Smooth muscle cell (in vitro differentiated cells): ENCODE results near the gene GXYLT2. TPM values are rescaled to one million over a fixed set of nuclear protein-coding genes. Genes with fewer than 3 reads are reported as not detected.
"Not testable (repeated sequence)": the region's sequence is repeated elsewhere in the genome, so short reads cannot be mapped to it uniquely, and the experiment has no call there.

Experiments used
- DNase-seq: peaks from one replicate; lab custom pipeline; 2025; ENCODE audit not compliant: unreplicated experiment; lab: John Stamatoyannopoulos, UW
- H2AFZ ChIP-seq: fragments of 200-600 bp; sonication (generic); 2 replicates; pipeline ENCODE4 v1.6.0; 2016; ENCODE audit warnings: antibody characterized with exemption, low read depth, mild to moderate bottlenecking
- H3F3A ChIP-seq: fragments of 200-600 bp; sonication (generic); 2 replicates; pipeline ENCODE4 v1.6.0; 2017; ENCODE audit warnings: antibody characterized with exemption, low read depth
- H3K27ac ChIP-seq: fragments of 200-600 bp; sonication (generic); 2 replicates; pipeline ENCODE4 v1.5.1; 2016; ENCODE audit warnings: low read depth, mild to moderate bottlenecking
- H3K27me3 ChIP-seq: fragments of 200-600 bp; sonication (generic); 2 replicates; pipeline ENCODE4 v1.6.1; 2016; ENCODE audit warnings: low read depth, mild to moderate bottlenecking
- H3K36me3 ChIP-seq: fragments of 200-600 bp; sonication (generic); 2 replicates; pipeline ENCODE4 v1.5.1; 2016; ENCODE audit warnings: low read depth
- H3K4me1 ChIP-seq: fragments of 200-600 bp; sonication (generic); 2 replicates; pipeline ENCODE4 v1.5.1; 2016; ENCODE audit warnings: low read depth
- H3K4me2 ChIP-seq: fragments of 200-600 bp; sonication (generic); 2 replicates; pipeline ENCODE4 v1.6.0; 2016; ENCODE audit warnings: mild to moderate bottlenecking
- H3K4me3 ChIP-seq: fragments of 200-600 bp; sonication (generic); 2 replicates; pipeline ENCODE4 v1.5.1; 2016; ENCODE audit warnings: mild to moderate bottlenecking
- H3K79me2 ChIP-seq: fragments of 200-600 bp; sonication (generic); 2 replicates; pipeline ENCODE4 v1.6.0; 2016; ENCODE audit warnings: low read depth, mild to moderate bottlenecking
- H3K9ac ChIP-seq: fragments of 200-600 bp; sonication (generic); 2 replicates; pipeline ENCODE4 v1.6.0; 2016; ENCODE audit warnings: low read depth
- H3K9me3 ChIP-seq: fragments of 200-600 bp; sonication (generic); replicated peaks from 2 replicates; pipeline ENCODE4 v1.5.1; 2016; ENCODE audit warnings: low read depth
- H4K20me1 ChIP-seq: fragments of 200-600 bp; sonication (generic); 2 replicates; pipeline ENCODE4 v1.6.0; 2016; ENCODE audit warnings: low read depth
- WGBS: methylation state at CpG from one replicate; pipeline ENCODE4 v1.1.7; 2016; ENCODE audit warnings: low lambda C conversion rate; 5-methylcytosine and 5-hydroxymethylcytosine counted together
- polyA plus RNA-seq: library from polyadenylated mRNA; unstranded; fragments of >200 nt; fragmentation: Nextera tagmentation; extraction: Ambion mirVana; gene quantifications from 2 replicates; pipeline ENCODE4 v1.2.1, GENCODE V29; 2016
- total RNA-seq: library from RNA; depleted of rRNA; stranded (reverse); fragments of >200 nt; gene quantifications from 2 replicates; pipeline ENCODE4 v1.2.3, GENCODE V29; 2014
- TF ChIP-seq, protein P1 (sequence below): fragments of 200-600 bp; sonication (generic); IDR thresholded peaks from 2 replicates; pipeline ENCODE4 v1.5.1; 2017; ENCODE audit warnings: borderline replicate concordance, mild to moderate bottlenecking, antibody characterized with exemption; ENCODE audit not compliant: insufficient read depth, poor library complexity, severe bottlenecking

GXYLT2 gene
- total and polyA plus RNA-seq, 2 experiments from 2014 or later, result 17.0 to 19.0 TPM

- Histone ChIP-seq H4K20me1 (peaks cover 52% of the 10 kb centered on the region), H3K27me3 (no peaks in the 10 kb centered on the region), H3K4me1 (peaks cover 29% of the 10 kb centered on the region), H3K36me3 (no peaks in the 10 kb centered on the region), H3K9ac (peak overlapping the region; percentile 98), H3K9me3 (no peaks in the 10 kb centered on the region), H3K4me2 (peak overlapping the region; percentile 99), H3F3A (no peaks in the 10 kb centered on the region), H3K79me2 (no peaks in the 10 kb centered on the region), H2AFZ (no peak overlapping the region), H3K4me3 (peak overlapping the region; percentile 99), H3K27ac (peak overlapping the region; percentile 97)
- under 1% methylated on average over 16 of the region's 16 CpGs for WGBS
- TF ChIP-seq, protein P1, sequence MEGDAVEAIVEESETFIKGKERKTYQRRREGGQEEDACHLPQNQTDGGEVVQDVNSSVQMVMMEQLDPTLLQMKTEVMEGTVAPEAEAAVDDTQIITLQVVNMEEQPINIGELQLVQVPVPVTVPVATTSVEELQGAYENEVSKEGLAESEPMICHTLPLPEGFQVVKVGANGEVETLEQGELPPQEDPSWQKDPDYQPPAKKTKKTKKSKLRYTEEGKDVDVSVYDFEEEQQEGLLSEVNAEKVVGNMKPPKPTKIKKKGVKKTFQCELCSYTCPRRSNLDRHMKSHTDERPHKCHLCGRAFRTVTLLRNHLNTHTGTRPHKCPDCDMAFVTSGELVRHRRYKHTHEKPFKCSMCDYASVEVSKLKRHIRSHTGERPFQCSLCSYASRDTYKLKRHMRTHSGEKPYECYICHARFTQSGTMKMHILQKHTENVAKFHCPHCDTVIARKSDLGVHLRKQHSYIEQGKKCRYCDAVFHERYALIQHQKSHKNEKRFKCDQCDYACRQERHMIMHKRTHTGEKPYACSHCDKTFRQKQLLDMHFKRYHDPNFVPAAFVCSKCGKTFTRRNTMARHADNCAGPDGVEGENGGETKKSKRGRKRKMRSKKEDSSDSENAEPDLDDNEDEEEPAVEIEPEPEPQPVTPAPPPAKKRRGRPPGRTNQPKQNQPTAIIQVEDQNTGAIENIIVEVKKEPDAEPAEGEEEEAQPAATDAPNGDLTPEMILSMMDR, result peak; percentile 45
- DNase-seq, result no peak
These were observed 109.6 kb downstream of the GXYLT2 start for GRCh38 chr3:72997421-72997961.

GRCh38 chr3:72998466-72998865 is 110.6 kb downstream of the GXYLT2 start:
- DNase-seq, result no peak
- Histone ChIP-seq H3F3A (peaks cover 5% of the 10 kb centered on the region), H3K4me2 (peak overlapping the region; percentile 99), H3K4me1 (peaks cover 29% of the 10 kb centered on the region), H3K9ac (peak overlapping the region; percentile 98), H3K4me3 (peak overlapping the region; percentile 99), H3K9me3 (no peaks in the 10 kb centered on the region), H4K20me1 (peaks cover 62% of the 10 kb centered on the region), H2AFZ (no peak overlapping the region), H3K36me3 (no peaks in the 10 kb centered on the region), H3K27me3 (no peaks in the 10 kb centered on the region), H3K27ac (peak overlapping the region; percentile 97), H3K79me2 (no peaks in the 10 kb centered on the region)
- 12% methylated on average over 4 of the region's 4 CpGs for WGBS
- TF ChIP-seq, protein P1, result no peak

GRCh38 chr3:72999951-73000350 is 112.1 kb downstream of the GXYLT2 start:
- WGBS, result 65% methylated on average over 2 of the region's 2 CpGs
- peaks cover 77% of the 10 kb centered on the region for H4K20me1 ChIP-seq
- no peak for DNase-seq
- H3K4me2 ChIP-seq, result peak overlapping the region; percentile 99
- peaks cover 29% of the 10 kb centered on the region for H3K4me1 ChIP-seq
- H3K9ac ChIP-seq, result peak overlapping the region; percentile 26
- no peaks in the 10 kb centered on the region for H3K27me3 ChIP-seq
- H3K36me3 ChIP-seq, result no peaks in the 10 kb centered on the region
- H3K9me3 ChIP-seq, result no peaks in the 10 kb centered on the region
- peaks cover 5% of the 10 kb centered on the region for H3F3A ChIP-seq
- H2AFZ ChIP-seq, result no peak overlapping the region
- TF ChIP-seq, protein P1, result no peak
- no peaks in the 10 kb centered on the region for H3K79me2 ChIP-seq
- H3K27ac ChIP-seq, result peak overlapping the region; percentile 97
- peak overlapping the region; percentile 99 for H3K4me3 ChIP-seq

- H3K9me3 ChIP-seq, H3K36me3 ChIP-seq, H3K4me2 ChIP-seq, H3K27ac ChIP-seq, H2AFZ ChIP-seq, H3F3A ChIP-seq, H3K27me3 ChIP-seq, H3K4me3 ChIP-seq, DNase-seq, H3K79me2 ChIP-seq, H3K9ac ChIP-seq: not testable (repeated sequence)
- 89% methylated on average over 8 of the region's 8 CpGs for WGBS
- H3K4me1 ChIP-seq, result peaks cover 23% of the 10 kb centered on the region
- H4K20me1 ChIP-seq, result peaks cover 100% of the 10 kb centered on the region
These were observed 115.2 kb downstream of the GXYLT2 start for GRCh38 chr3:73003050-73003449.
